ENCODE data around the gene CLDN24. TPM values are rescaled to one million over a fixed set of nuclear protein-coding genes. Genes with fewer than 3 reads are reported as not detected.

The CLDN24 gene
- total and polyA plus RNA-seq, 4 donors, result 0.44 TPM; not detected in 3

- no peaks in the 10 kb centered on the region for H3K4me1 ChIP-seq (ENCODE audit: control insufficient read depth, insufficient read depth, low read length)
- WGBS (ENCODE audit: insufficient coverage), result 83% methylated on average over 2 of the region's 2 CpGs
- peaks cover 21% of the 10 kb centered on the region for H3K36me3 ChIP-seq (ENCODE audit: control insufficient read depth, insufficient read depth, low read length)
- DNase-seq (ENCODE audit: low read depth in 4 of 6, low spot score in 6 of 6), result no peak
- H3K27me3 ChIP-seq (ENCODE audit: control insufficient read depth, insufficient read depth, low read length), result no peaks in the 10 kb centered on the region
- no peak overlapping the region for H3K4me3 ChIP-seq (ENCODE audit: low read depth, low read length)
- H3K9me3 ChIP-seq (ENCODE audit: control insufficient read depth, insufficient read depth, low read length), result no peaks in the 10 kb centered on the region
- no peak overlapping the region for H3K27ac ChIP-seq (ENCODE audit: low read depth, low read length)
These were observed 31.2 kb downstream of the CLDN24 start for GRCh38 chr4:183291070-183291469.

GRCh38 chr4:183289688-183290087 is 32.5 kb downstream of the CLDN24 start:
- Histone ChIP-seq H3K27me3 (ENCODE audit: control insufficient read depth, insufficient read depth, low read length) (no peaks in the 10 kb centered on the region), H3K9me3 (ENCODE audit: control insufficient read depth, insufficient read depth, low read length) (no peaks in the 10 kb centered on the region), H3K27ac (ENCODE audit: low read depth, low read length) (no peak overlapping the region), H3K4me1 (ENCODE audit: control insufficient read depth, insufficient read depth, low read length) (no peaks in the 10 kb centered on the region), H3K4me3 (ENCODE audit: low read depth, low read length) (no peak overlapping the region), H3K36me3 (ENCODE audit: control insufficient read depth, insufficient read depth, low read length) (peaks cover 24% of the 10 kb centered on the region)
- WGBS (ENCODE audit: insufficient coverage), result 100% methylated on average over 1 of the region's 5 CpGs
- DNase-seq (ENCODE audit: low read depth in 4 of 6, low spot score in 6 of 6), result no peak

DNA sequence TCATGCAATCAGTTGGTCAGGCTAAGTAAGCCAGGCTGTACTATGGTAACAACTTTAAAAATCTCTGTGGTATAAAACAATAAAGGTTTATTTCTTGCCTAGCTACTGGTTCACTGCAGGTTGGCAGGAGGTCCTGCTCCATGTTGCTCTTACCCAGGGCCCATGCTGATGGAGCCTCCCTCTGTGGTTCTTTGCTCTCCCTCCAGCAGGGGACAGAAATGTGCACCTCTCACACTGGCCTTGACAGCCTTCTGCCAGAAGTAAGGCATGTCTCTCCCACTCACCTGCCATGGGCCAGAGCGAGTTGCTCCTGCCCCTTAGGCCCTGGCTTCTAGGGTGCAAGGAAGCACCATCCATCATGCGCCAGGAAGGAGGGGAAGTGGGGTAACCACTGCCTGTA is 33.3 kb downstream of the CLDN24 start:
- Histone ChIP-seq H3K27me3 (ENCODE audit: control insufficient read depth, insufficient read depth, low read length) (no peaks in the 10 kb centered on the region), H3K36me3 (ENCODE audit: control insufficient read depth, insufficient read depth, low read length) (peaks cover 27% of the 10 kb centered on the region), H3K9me3 (ENCODE audit: control insufficient read depth, insufficient read depth, low read length) (no peaks in the 10 kb centered on the region), H3K4me1 (ENCODE audit: control insufficient read depth, insufficient read depth, low read length) (no peaks in the 10 kb centered on the region), H3K4me3 (ENCODE audit: low read depth, low read length) (no peak overlapping the region), H3K27ac (ENCODE audit: low read depth, low read length) (no peak overlapping the region)
- WGBS (ENCODE audit: insufficient coverage), result 100% methylated on average over 2 of the region's 2 CpGs
- DNase-seq (ENCODE audit: low read depth in 4 of 6, low spot score in 6 of 6), result no peak

- Histone ChIP-seq H3K4me1 (ENCODE audit: control insufficient read depth, insufficient read depth, low read length) (no peaks in the 10 kb centered on the region), H3K4me3 (ENCODE audit: low read depth, low read length) (no peak overlapping the region), H3K36me3 (ENCODE audit: control insufficient read depth, insufficient read depth, low read length) (peaks cover 27% of the 10 kb centered on the region), H3K9me3 (ENCODE audit: control insufficient read depth, insufficient read depth, low read length) (no peaks in the 10 kb centered on the region), H3K27ac (ENCODE audit: low read depth, low read length) (no peak overlapping the region), H3K27me3 (ENCODE audit: control insufficient read depth, insufficient read depth, low read length) (no peaks in the 10 kb centered on the region)
- WGBS (ENCODE audit: insufficient coverage), result 88% methylated on average over 4 of the region's 6 CpGs
- no peak for DNase-seq (ENCODE audit: low read depth in 4 of 6, low spot score in 6 of 6)
These were observed 34.5 kb downstream of the CLDN24 start for GRCh38 chr4:183287677-183288076.

DNA sequence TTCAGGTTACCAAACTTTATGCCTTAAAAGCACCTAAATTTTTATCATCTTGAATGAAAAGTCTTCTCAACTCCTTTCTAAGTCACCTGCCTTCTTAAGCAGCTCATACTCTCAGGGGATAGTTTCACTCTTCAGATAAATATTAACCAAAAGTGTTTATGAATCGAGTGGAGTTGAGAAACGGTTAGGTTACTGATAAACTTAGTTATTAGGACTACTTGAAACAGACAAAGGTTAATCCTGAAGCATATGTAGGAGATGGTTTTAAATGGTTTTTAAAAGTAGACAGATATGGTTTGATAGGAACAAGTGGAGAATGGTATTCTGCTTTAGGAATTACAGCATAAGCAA is 34.9 kb downstream of the CLDN24 start:
- H3K4me3 ChIP-seq (ENCODE audit: low read depth, low read length), result no peak overlapping the region
- no peak overlapping the region for H3K27ac ChIP-seq (ENCODE audit: low read depth, low read length)
- no peaks in the 10 kb centered on the region for H3K4me1 ChIP-seq (ENCODE audit: control insufficient read depth, insufficient read depth, low read length)
- H3K9me3 ChIP-seq (ENCODE audit: control insufficient read depth, insufficient read depth, low read length), result no peaks in the 10 kb centered on the region
- H3K27me3 ChIP-seq (ENCODE audit: control insufficient read depth, insufficient read depth, low read length), result no peaks in the 10 kb centered on the region
- WGBS (ENCODE audit: insufficient coverage), result no CpG with 5 or more reads among the region's 2 CpGs
- DNase-seq (ENCODE audit: low read depth in 4 of 6, low spot score in 6 of 6), result no peak
- peaks cover 27% of the 10 kb centered on the region for H3K36me3 ChIP-seq (ENCODE audit: control insufficient read depth, insufficient read depth, low read length)

DNA sequence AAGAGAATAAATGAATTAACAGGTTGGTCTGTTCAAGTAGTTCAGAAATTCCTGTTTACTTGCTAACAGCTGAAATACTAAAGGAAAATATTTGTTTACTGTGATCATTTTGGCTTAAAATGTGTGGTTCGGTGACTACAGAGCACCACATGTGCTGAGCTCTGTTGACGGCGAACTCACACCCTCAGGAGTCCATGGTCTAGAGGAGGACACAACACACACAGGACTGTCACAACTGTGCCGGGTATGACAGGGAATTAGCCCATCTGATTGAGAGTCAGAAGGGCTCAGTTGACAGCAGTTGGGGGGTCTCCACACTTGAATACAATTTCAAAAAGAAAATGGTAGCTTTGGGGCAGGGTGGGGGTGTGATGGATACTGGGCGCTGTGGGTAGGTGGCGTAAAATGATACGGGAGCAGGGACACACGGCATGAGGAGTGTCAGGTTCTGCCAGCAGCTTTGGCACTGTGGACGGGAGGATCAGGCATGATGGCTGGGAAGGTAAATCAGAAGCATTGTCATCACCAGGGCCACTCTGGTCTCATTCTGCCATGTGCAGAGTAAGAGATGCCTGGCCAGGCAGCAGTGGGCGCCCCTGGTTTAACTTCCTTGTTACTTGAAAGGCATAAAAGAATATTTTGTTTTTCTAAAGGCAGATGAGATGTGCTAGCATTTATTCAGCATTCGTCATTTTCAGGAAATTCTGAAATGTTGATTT is 35.5 kb downstream of the CLDN24 start:
- WGBS (ENCODE audit: insufficient coverage), result 94% methylated on average over 9 of the region's 11 CpGs
- H3K27ac ChIP-seq (ENCODE audit: low read depth, low read length), result no peak overlapping the region
- H3K4me3 ChIP-seq (ENCODE audit: low read depth, low read length), result no peak overlapping the region
- H3K27me3 ChIP-seq (ENCODE audit: control insufficient read depth, insufficient read depth, low read length), result no peaks in the 10 kb centered on the region
- DNase-seq (ENCODE audit: low read depth in 4 of 6, low spot score in 6 of 6), result no peak
- peaks cover 27% of the 10 kb centered on the region for H3K36me3 ChIP-seq (ENCODE audit: control insufficient read depth, insufficient read depth, low read length)
- no peaks in the 10 kb centered on the region for H3K9me3 ChIP-seq (ENCODE audit: control insufficient read depth, insufficient read depth, low read length)
- H3K4me1 ChIP-seq (ENCODE audit: control insufficient read depth, insufficient read depth, low read length), result no peaks in the 10 kb centered on the region

- H3K9me3 ChIP-seq (ENCODE audit: control insufficient read depth, insufficient read depth, low read length), result no peaks in the 10 kb centered on the region
- H3K27me3 ChIP-seq (ENCODE audit: control insufficient read depth, insufficient read depth, low read length), result no peaks in the 10 kb centered on the region
- H3K36me3 ChIP-seq (ENCODE audit: control insufficient read depth, insufficient read depth, low read length), result peaks cover 27% of the 10 kb centered on the region
- WGBS (ENCODE audit: insufficient coverage), result 90% methylated on average over 7 of the region's 7 CpGs
- H3K4me3 ChIP-seq (ENCODE audit: low read depth, low read length), result no peak overlapping the region
- H3K4me1 ChIP-seq (ENCODE audit: control insufficient read depth, insufficient read depth, low read length), result no peaks in the 10 kb centered on the region
- DNase-seq (ENCODE audit: low read depth in 4 of 6, low spot score in 6 of 6), result no peak
- H3K27ac ChIP-seq (ENCODE audit: low read depth, low read length), result no peak overlapping the region
These were observed 36.3 kb downstream of the CLDN24 start for GRCh38 chr4:183285886-183286285.

DNA sequence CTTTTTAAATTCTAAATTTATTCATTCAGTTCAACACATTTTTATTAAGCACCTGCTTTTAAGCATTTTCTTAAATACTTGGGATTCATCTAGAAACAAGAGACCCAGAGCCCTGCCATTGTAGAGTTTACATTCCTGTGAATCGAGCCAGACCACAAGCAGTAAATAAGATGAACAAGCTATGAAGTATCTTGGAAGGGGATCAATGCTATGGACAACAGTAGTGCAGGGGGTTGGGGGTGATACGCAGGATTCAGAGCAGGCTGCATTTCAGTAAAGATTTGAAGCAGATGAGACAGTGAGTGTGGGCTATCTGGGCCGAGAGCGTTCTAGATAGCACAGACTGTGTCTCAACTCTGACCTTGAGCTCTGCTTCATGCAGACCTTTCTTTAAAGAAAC is 37.3 kb downstream of the CLDN24 start:
- Histone ChIP-seq H3K4me1 (ENCODE audit: control insufficient read depth, insufficient read depth, low read length) (no peaks in the 10 kb centered on the region), H3K27me3 (ENCODE audit: control insufficient read depth, insufficient read depth, low read length) (no peaks in the 10 kb centered on the region), H3K9me3 (ENCODE audit: control insufficient read depth, insufficient read depth, low read length) (no peaks in the 10 kb centered on the region), H3K36me3 (ENCODE audit: control insufficient read depth, insufficient read depth, low read length) (peaks cover 27% of the 10 kb centered on the region), H3K4me3 (ENCODE audit: low read depth, low read length) (no peak overlapping the region), H3K27ac (ENCODE audit: low read depth, low read length) (no peak overlapping the region)
- WGBS (ENCODE audit: insufficient coverage), result 68% methylated on average over 2 of the region's 4 CpGs
- DNase-seq (ENCODE audit: low read depth in 4 of 6, low spot score in 6 of 6), result no peak

GRCh38 chr4:183284258-183284785 is 37.9 kb downstream of the CLDN24 start:
- Histone ChIP-seq H3K27me3 (ENCODE audit: control insufficient read depth, insufficient read depth, low read length) (no peaks in the 10 kb centered on the region), H3K4me1 (ENCODE audit: control insufficient read depth, insufficient read depth, low read length) (no peaks in the 10 kb centered on the region), H3K4me3 (ENCODE audit: low read depth, low read length) (no peak overlapping the region), H3K9me3 (ENCODE audit: control insufficient read depth, insufficient read depth, low read length) (no peaks in the 10 kb centered on the region), H3K36me3 (ENCODE audit: control insufficient read depth, insufficient read depth, low read length) (peaks cover 22% of the 10 kb centered on the region), H3K27ac (ENCODE audit: low read depth, low read length) (no peak overlapping the region)
- DNase-seq (ENCODE audit: low read depth in 4 of 6, low spot score in 6 of 6), result no peak
- WGBS (ENCODE audit: insufficient coverage), result 92% methylated on average over 10 of the region's 12 CpGs

- Histone ChIP-seq H3K27ac (ENCODE audit: low read depth, low read length) (no peak overlapping the region), H3K9me3 (ENCODE audit: control insufficient read depth, insufficient read depth, low read length) (peaks cover 14% of the 10 kb centered on the region), H3K36me3 (ENCODE audit: control insufficient read depth, insufficient read depth, low read length) (peaks cover 4% of the 10 kb centered on the region), H3K27me3 (ENCODE audit: control insufficient read depth, insufficient read depth, low read length) (no peaks in the 10 kb centered on the region), H3K4me1 (ENCODE audit: control insufficient read depth, insufficient read depth, low read length) (no peaks in the 10 kb centered on the region), H3K4me3 (ENCODE audit: low read depth, low read length) (no peak overlapping the region)
- WGBS (ENCODE audit: insufficient coverage), result no CpG with 5 or more reads among the region's 1 CpG
- no peak for DNase-seq (ENCODE audit: low read depth in 4 of 6, low spot score in 6 of 6)
These were observed 46.1 kb downstream of the CLDN24 start for GRCh38 chr4:183276106-183276505.
